Stimulated activated CD8-positive, alpha-beta memory T cell treated with anti-CD3 and anti-CD28 coated beads, Interleukin-15, amount 100 ng/mL, for 48 hours (primary cell): Measurements from ENCODE around the gene HOXC9.

Source experiments
- DNase-seq, 2 donors: peaks; one replicate each; pipeline ENCODE4 v3.0.0-alpha.2; 2020; ENCODE audit warnings: low read depth in 2 of 2

The HOXC9 gene

GRCh38 chr12:54015018-54015931 lies 15.3 kb downstream of the HOXC9 start:
- no peak for DNase-seq

GRCh38 chr12:54016051-54016450 lies 16.1 kb downstream of the HOXC9 start:
- DNase-seq, result no peak

- DNase-seq, result no peak
These were observed 16.6 kb downstream of the HOXC9 start for GRCh38 chr12:54016478-54016964.

- no peak for DNase-seq
These were observed 17.2 kb downstream of the HOXC9 start for GRCh38 chr12:54017027-54017788.

DNA sequence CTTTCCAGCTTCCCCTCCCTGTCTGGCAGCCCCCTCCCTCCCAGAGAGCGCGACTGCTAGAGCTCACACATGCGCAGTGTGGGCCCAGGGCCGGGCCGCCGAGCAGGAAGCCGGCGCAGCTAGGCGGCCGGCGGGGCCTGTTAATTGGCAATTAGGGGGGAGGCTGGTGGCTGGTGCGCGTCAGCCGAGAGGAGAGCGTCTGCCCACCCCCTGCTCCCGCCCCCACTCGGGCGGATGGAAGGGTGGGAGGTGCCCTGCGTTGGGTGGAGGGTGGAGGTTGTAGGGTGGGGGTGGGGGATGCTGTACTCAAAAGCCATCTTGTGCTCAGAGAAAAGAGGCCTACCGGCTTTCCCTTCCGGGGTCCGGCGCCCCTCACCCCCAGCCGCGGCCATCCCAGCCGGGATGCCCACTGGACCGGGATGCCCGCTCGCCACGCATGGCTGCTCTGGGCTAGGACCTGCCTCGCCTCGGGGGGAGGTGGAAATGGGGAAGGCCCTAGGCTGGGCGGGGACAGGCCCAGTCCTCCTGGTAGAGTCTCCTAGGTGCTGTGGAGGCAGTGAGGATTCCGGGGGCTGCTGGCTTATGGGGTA lies 18.0 kb downstream of the HOXC9 start:
- peak; percentile 62 to 64 for DNase-seq

GRCh38 chr12:54018468-54018984 lies 18.6 kb downstream of the HOXC9 start:
- no peak for DNase-seq

GRCh38 chr12:54019091-54019811 lies 19.3 kb downstream of the HOXC9 start:
- no peak for DNase-seq

- DNase-seq, result no peak
These were observed 20.1 kb downstream of the HOXC9 start for GRCh38 chr12:54019924-54020590.

DNA sequence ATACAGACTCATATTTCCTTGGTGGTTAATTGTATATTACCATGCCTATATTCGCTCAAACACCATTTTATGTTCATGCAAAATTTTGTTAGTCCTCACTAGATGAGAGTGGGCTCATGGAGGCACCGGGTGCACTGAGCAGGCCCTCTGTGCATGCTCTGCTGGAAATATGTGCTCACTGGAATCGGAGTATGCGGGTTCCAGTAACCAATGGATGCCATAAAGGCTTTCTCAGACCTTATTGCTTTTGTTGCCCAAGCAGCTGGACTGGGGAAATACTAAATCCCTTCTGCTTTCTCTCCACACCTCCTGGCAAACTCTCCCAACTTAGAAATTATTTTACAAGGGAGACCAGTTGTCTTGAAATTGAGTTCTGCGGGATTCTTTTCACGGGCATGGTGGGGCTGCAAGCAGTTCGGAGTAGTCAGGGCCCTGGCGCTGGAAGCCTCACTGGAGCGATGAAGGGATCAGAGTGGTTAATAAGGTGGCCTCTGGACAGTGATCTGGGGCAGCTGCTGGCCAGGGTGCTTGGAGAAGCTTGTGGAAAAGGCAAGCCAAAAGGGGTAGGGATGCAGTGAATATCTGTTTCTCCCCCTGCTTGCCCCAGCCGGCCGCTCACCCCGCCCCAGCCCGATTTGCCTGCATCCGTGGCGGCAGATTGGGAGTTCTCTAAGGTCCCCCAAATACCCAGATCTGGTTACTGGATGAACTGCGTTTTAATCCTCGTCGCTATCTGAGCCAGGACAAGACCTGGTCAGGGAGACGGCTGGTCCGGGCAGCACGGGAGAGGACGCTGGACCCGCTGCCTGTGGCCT lies 20.8 kb downstream of the HOXC9 start:
- DNase-seq, result no peak

GRCh38 chr12:54021432-54022013 lies 21.6 kb downstream of the HOXC9 start:
- no peak for DNase-seq

GRCh38 chr12:54022960-54023884 lies 23.3 kb downstream of the HOXC9 start:
- DNase-seq, result no peak

DNA sequence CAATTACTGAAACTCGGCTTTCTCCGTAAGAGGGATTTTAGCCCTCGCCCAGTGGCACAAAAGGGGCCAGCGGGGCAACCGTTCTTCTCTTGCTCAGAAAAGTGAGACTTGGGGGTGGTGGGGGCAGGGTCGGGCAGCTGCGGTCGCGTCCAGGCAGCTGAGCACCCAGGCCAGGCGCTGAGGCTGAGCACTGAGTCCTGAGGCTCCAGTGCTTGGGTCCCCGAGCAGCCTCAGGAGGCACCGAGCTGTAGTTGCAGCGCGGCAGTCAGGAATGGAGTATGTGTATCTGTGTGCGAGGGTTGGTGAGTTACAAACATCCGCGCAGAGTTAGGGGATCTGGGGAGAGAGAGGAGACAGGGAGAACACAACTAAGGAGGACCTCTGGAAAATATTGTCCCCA lies 24.2 kb downstream of the HOXC9 start:
- no peak for DNase-seq

GRCh38 chr12:54024581-54025305 lies 24.8 kb downstream of the HOXC9 start:
- DNase-seq, result no peak

- no peak for DNase-seq
These were observed 25.8 kb downstream of the HOXC9 start for GRCh38 chr12:54025499-54026405.

- no peak for DNase-seq
These were observed 26.9 kb downstream of the HOXC9 start for GRCh38 chr12:54026640-54027441.

DNA sequence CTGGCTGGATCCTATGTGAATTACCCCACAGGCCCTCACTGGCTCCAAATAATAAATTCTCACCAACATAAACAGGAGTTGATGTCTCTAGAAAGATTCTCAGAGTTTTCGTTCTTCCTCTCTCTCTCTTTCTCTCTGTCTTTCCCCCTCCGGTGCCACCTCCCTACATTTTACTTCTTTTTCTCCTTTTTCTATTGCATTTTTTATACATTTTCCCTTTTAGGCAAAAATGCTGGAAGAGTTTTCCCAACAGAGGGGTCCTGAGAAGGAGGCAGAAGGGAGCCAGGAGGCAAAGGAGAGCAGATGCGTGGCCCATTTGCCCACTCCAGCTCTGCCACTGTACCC lies 27.5 kb downstream of the HOXC9 start:
- no peak for DNase-seq
